KOPT-K1 (cell line): ENCODE measurements around the gene ECSIT.

ENCODE experiments used
- H3K27ac ChIP-seq: fragments of 200-600 bp; sonication (generic); 2 replicates; pipeline ENCODE4 v1.5.1; 2016; ENCODE audit warnings: antibody characterized with exemption, mild to moderate bottlenecking, low read depth, low read length; ENCODE audit not compliant: poor library complexity, severe bottlenecking
- H3K36me3 ChIP-seq: fragments of 200-600 bp; sonication (generic); 2 replicates; pipeline ENCODE4 v1.5.1; 2017; ENCODE audit warnings: antibody characterized with exemption, mild to moderate bottlenecking, low read length, moderate library complexity; ENCODE audit not compliant: insufficient read depth
- H3K9me3 ChIP-seq: fragments of 200-600 bp; sonication (generic); 2 replicates; pipeline ENCODE4 v1.5.1; 2017; ENCODE audit warnings: antibody characterized with exemption, low read length, mild to moderate bottlenecking; ENCODE audit not compliant: insufficient read depth, poor library complexity, severe bottlenecking

Gene ECSIT

DNA sequence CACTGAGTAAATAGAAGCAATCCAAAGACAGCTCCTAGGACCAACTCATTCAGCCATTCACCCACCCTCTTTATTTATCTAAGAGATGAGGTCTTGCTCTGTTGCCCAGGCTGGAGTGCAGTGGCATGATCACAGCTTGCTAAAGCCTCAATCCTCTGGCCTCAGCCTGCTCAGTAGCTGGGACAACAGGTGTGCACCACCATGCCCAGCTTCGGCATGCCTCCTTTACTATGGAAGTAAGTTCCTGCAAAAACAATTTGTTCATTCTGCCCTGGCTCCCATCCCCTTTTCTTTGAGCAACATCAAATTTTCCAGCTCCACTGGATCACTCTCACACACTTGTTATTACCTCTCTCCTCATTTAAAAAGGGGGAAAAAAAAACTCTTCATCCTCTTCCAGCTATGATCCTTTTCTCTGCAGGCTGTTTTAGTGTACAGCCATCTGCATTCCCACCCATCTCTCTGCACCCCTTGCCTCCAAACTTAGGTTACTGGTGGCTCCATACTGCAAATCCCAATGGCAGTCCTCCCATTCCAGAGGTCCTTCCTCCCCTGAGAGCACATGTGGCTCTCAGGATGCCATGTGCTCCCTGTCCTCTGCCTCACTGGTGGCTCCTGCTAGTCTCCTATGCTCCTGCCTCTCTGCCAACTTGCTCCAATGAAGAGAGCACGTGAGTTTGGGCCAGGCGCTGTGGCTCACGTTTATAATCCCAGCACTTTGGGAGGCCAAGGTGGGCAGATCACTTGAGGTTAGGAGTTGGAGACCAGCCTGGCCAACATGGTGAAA is 27.9 kb upstream of the ECSIT start:
- Histone ChIP-seq H3K27ac (no peak overlapping the region), H3K9me3 (no peaks in the 10 kb centered on the region)

DNA sequence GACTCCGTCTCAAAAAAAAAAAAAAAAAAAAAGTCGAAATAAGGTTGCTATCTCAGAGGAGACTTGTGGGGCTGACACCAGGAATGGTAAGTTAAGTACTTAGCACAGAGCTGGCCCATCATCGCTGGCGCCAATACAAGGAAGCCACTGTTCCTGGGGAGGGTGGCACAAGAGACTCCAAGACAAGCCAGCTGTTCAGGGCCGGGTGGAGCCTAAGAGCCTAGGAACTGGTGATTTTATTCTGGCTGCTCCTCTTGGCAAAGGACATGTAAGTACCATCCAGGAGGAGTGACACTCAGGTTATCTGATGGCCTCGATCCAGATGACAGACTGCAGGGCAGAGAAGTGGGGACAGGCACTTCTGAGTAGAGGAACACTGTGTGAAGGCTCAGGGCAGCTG is 26.3 kb upstream of the ECSIT start:
- Histone ChIP-seq H3K9me3 (no peaks in the 10 kb centered on the region), H3K36me3 (peaks cover 47% of the 10 kb centered on the region), H3K27ac (no peak overlapping the region)

More for the DNA sequence above, 27.9 kb upstream of the ECSIT start:
- peaks cover 44% of the 10 kb centered on the region for H3K36me3 ChIP-seq

DNA sequence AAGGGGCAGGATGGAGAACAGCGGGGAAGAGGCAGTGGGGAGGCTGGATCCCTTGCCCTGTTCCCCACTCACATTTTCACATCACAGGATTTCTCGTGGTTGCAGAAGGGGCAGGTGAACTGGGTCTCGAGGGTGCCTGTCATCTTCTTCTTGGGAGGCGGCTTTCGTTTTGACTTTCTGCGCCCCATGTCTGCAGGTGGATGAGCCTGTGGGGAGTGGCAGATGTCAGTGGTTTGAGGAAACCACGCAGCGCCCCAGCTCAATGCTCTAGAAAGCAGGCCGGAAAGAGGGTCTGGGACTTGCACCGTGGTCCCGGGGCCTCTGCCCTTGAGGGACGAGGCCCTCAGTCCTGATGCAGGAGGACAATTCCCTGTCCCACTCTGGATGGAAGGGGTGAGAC is 25.2 kb upstream of the ECSIT start:
- Histone ChIP-seq H3K27ac (no peak overlapping the region), H3K36me3 (peaks cover 47% of the 10 kb centered on the region)

DNA sequence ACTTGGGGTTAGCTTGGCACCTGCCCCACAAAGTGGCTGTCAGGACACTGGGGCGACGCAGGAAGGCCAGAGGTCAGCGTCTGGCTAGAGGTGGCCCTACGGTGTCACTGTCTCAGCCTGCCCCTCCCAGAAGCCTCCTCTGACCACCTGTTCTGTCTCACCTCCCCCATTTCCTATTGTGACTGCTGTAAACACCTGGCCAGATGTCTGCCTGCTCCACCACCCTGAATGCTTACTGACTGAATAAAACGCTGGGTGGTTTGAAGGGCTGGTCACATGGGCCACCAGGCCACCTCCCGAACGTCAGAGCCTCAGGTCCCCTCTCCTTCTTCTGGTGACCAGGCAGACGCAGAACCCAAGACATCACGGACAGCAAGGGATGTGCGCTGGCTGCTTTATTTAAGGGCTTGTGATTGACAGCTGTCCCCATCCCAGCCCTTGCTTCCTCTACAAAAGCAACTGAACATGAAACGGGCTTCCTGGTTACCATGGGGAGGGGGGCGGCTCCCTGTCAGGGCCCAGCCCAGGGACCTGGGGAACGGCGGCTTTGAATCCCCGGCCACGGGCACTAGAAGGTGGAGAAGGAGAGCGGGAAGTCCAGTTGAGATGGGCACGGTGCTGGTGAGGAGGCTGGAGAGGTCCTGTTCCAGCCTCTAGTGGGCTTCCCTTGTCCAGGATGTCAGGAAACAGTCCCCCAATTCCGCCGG is 23.9 kb upstream of the ECSIT start:
- H3K27ac ChIP-seq, result no peak overlapping the region
- H3K36me3 ChIP-seq, result peaks cover 47% of the 10 kb centered on the region
- H3K9me3 ChIP-seq, result no peaks in the 10 kb centered on the region

More for the DNA sequence above, 25.2 kb upstream of the ECSIT start:
- H3K9me3 ChIP-seq, result no peaks in the 10 kb centered on the region

DNA sequence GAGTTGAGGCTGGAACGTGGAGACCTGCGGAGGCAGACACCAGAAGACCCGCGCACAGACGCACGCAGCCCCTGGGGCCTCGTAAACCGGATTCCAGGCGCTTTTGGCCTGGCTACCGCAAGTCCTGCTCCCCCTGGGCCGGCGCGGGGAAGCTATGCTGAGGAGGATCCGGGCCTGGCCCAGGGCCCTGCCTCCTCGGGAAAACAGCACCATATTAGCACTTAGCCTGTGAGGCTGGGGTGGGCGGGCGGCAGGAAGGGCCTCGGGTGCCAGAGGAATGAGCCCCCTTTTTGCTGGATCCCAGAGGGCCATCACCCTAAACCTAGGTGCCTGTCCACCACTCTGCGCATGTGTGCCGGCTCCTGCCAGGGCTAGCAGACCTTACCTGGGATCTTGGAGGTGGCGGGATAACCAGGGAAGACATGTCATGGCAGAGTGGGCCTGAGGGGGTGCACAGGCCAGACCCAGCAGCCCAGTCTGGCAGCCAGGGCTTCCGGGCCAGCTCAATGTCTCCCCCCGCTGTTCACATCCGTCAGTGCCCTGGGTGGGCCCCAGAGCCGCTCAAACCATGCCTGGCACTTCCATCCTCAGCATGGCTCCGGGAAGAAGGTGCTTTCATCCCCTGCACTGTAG is 22.8 kb upstream of the ECSIT start:
- Histone ChIP-seq H3K36me3 (peaks cover 43% of the 10 kb centered on the region), H3K9me3 (no peaks in the 10 kb centered on the region), H3K27ac (no peak overlapping the region)

DNA sequence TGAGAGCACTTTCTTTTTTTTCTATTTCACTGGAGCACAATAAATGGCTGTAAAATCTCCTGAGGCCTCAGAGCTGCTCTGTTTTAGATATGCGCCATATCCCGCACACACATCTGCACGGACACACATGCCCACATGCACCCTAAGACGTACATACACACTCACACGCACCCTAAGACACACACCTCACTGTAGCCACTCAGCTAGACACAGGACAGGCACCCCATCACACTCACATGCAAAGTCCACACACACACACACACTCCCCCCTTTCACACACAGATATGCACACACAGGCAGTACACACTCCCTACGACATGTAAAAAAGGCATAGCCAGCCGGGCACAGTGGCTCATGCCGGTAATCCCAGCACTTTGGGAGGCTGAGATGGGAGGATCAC is 21.3 kb upstream of the ECSIT start:
- Histone ChIP-seq H3K9me3 (no peaks in the 10 kb centered on the region), H3K36me3 (peaks cover 37% of the 10 kb centered on the region), H3K27ac (no peak overlapping the region)

DNA sequence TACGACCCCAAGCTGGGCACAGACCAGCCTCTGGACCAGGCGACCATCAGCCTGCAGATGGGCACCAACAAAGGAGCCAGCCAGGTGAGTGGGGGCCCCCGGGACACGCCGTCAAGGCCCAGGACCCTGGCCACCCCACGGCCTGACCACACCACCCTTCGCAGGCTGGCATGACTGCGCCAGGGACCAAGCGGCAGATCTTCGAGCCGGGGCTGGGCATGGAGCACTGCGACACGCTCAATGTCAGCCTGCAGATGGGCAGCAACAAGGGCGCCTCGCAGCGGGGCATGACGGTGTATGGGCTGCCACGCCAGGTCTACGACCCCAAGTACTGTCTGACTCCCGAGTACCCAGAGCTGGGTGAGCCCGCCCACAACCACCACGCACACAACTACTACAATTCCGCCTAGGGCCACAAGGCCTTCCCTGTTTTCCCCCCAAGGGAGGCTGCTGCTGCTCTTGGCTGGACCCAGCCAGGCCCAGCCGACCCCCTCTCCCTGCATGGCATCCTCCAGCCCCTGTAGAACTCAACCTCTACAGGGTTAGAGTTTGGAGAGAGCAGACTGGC is 20.5 kb upstream of the ECSIT start:
- Histone ChIP-seq H3K9me3 (no peaks in the 10 kb centered on the region), H3K27ac (no peak overlapping the region), H3K36me3 (peaks cover 30% of the 10 kb centered on the region)

DNA sequence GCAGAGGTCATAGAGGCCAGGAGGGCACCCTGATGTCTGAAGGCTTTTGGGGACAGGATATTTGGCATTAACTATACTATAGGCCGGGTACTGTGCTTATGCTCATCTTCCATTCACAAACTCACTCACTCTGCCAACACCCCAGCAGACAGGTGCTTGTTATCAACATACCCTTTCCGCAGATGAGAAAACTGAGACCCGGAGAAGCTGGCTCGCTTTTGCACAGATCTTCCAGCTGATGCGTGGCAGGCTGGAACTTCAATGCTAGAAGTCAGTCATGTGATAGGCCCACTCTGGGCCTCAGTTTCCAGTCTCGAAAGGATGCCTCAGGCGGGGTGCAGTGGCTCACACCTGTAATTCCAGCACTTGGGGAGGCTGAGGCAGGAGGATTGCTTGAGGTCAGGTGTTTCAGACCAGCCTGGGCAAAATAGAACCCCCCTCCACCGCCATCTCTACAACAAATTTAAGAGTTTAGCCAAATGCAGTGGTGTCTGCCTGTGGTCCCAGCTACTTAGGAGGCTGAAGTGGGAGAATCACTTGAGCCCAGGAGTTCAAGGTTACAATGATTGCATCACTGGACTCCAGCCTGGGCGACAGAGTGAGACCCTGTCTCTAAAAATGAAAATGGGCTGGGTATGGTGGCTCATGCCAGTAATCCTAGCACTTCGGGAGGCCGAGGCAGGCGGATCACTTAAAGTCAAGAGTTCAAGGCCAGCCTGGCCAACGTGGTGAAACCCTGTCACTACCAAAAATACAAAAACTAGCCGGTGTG is 19.2 kb upstream of the ECSIT start:
- Histone ChIP-seq H3K9me3 (no peaks in the 10 kb centered on the region), H3K36me3 (peaks cover 16% of the 10 kb centered on the region), H3K27ac (no peak overlapping the region)

DNA sequence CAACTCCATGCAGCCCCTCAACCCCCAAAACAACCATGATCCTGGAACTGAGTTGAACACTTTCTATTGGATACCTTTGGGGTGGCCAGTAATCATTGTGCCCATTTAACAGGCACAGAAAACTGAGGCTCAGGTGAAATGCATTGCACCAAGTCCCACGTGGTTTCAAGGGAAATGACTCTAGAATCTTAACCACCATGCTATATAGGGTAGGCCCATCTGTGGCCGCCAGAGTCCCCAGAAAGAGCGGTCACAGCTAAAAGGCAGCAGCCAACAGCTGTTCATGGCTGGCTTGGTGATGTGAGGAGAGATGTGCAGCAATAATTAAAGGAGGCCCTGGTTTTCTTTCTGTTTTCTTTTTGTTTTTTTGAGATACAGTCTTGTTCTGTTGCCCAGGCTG is 12.3 kb upstream of the ECSIT start:
- no peaks in the 10 kb centered on the region for H3K9me3 ChIP-seq
- no peak overlapping the region for H3K27ac ChIP-seq
- H3K36me3 ChIP-seq, result no peaks in the 10 kb centered on the region

DNA sequence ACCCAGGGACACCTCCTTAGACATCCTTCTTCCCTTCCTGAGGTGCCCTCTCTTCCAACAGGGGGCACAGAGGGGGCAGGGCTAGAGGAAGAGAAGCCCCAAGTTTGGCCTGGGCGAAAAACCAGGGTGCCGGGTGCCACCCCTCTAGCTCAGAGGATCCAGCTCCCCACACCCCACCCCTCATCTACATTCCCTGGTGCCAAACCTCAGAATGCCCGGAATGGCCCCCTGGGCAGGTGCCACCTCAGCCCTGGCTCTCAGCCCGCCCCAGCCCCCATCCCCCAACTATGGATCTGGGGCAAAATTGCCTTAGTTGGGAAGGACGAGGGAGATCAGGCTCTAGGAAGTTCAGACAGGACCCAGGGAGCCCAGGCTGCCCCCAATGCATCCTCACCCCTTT is 11.7 kb upstream of the ECSIT start:
- Histone ChIP-seq H3K27ac (no peak overlapping the region), H3K9me3 (no peaks in the 10 kb centered on the region), H3K36me3 (no peaks in the 10 kb centered on the region)

DNA sequence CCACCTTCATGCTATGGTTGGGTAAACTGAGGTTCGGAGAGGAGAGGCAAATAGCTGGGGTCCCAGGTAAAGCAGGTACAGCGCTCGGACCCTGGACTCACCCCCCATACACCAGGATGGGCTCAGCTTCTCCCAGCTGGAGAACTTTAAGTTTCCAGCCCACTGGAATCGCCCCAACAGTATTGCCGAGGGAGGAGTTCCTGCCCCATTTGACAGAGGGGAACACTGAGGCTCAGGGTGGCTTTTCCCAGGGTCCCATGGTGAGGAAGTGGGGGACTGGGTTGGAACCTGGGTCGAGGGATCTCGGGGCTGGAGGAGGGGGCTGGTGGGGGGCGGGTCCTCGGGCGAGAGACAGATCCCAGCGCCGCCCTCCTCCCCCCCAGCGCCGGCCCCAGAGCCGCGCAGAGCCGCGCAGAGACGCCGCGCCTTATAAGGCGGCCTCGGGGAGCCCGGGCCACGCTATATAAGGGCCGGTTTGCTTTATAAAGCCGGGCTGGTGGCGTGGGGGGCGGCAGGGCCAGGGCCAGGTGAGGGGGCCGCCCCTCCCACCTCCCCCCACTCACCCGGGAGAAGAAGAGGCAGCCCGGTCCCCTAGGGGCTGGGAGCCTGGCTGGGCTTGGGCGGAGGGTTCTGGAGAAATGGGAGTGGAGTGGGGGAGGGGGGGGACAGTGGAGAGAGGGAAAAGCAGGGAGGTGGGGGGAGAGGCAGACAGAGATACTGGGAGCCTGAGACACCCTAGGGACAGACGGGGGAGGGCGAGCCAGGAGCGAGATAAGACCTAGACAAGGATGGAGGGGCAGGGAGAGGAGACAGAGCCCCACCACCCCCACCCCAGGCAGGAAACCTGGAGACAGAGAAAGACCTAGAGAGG is 10.8 kb upstream of the ECSIT start:
- no peaks in the 10 kb centered on the region for H3K36me3 ChIP-seq
- no peaks in the 10 kb centered on the region for H3K9me3 ChIP-seq
- H3K27ac ChIP-seq, result no peak overlapping the region

DNA sequence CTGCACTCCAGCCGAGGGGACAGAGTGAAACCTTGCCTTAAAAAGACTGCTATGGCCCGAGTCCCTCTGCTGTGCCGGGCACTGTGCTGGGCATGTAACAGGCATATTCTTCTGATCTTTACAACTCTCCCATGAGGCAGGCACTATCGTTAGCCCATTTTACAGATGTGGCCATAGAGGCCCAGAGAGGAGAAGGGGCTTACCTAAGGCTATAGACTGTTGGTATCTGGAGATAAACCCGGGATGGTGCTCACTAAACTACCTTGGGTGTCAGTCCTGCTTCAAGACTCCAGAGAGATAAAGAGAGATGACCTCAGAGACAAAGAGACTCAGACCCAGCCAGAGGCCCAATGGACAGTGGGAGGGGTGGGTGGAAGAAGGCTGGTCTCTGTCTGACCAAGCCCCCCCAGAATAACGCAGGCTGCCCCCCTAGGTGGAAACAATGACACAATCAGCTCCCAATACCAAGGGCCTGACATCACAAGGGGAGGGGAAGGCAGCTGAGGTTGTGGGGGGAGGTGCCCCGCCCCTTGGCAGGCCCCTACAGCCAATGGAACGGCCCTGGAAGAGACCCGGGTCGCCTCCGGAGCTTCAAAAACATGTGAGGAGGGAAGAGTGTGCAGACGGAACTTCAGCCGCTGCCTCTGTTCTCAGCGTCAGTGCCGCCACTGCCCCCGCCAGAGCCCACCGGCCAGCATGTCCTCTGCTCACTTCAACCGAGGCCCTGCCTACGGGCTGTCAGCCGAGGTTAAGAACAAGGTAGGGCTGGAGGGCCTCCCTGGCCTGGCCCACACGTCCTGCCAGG is 9.5 kb upstream of the ECSIT start, which contains the start of gene CNN1:
CNN1 (plus strand) TSS at position 620 of the 805 bp plus-strand sequence; CDS start at position 697, 77 bp downstream.
- no peak within 1 kb of the TSS for H3K27ac ChIP-seq
- no peaks in the 10 kb centered on the region for H3K9me3 ChIP-seq
- no peaks in the 10 kb centered on the region for H3K36me3 ChIP-seq
